GM19455 (cell line): ENCODE data around the gene STARD9.
"Not testable (repeated sequence)": the region's sequence is repeated elsewhere in the genome, so short reads cannot be mapped to it uniquely, and the experiment has no call there.

Experiments
- ATAC-seq: cut with Tn5 transposase; IDR thresholded peaks from one replicate; pipeline ENCODE4 v1.9.1; 2021; ENCODE audit not compliant: unreplicated experiment

Gene STARD9

DNA sequence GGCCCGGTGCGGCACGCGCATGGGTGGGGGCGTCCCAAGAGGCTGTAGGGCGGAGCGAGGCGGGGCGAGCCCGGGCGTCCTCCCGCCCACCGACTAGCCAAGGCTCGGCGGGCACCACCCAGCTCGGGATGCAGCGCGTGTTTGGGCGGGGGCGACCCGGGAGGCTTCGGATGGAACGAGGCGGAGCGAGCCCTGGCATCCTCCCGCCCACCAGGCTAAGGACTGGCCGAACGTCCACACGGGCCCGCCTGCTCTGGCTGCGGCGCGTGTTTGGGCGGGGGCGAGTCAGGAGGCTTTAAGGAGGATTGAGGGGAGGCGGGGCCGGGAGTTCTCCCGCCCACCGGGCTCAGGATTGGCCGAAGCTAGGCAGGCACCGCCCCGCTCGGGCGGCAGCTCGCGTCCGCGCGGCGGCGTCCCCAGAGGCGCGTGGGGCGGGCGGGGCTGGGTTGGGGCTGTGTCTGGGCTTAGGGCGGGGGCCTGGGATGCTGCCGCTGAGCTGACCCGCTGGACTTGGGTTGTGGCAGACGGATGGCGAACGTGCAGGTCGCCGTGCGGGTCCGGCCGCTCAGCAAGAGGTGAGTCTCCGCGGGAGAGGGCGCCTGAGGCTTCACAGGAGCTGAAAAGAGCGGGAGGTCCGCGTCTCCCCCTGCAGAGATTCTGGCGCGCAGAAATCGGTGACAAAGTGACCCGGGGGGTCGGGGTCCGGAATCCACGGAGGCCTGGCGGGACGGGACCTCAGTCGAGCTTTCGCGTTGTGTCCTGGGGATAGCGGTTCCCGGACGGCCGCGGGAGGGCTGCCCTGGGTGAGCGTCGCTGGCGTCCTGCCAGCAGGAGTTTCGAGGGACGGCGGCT is at the start of gene STARD9:
Gene STARD9, plus strand, starts transcription at position 419 of the 852 bp plus-strand sequence. Its CDS starts 110 bp downstream, at position 529.
- ATAC-seq: peak; percentile 91

DNA sequence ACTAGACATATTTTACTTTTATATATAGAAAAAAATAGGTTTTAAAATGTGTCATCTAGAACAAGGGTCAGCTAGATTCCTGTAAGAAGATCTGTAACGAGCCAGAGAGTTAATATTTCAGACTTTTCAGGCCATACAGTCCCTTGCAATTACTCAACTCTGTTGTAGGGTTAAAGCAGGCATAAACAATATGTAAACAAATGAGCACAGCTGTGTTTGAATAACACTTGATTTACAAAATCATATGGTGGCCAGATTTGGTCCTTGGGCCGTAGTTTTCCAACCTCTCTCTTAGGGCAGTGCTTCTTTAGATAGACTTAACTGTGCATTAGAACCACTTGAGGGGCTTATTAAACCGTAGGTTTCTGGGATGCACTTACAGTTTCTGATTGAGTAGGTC is 46.4 kb upstream of the STARD9 start:
- no peak for ATAC-seq

DNA sequence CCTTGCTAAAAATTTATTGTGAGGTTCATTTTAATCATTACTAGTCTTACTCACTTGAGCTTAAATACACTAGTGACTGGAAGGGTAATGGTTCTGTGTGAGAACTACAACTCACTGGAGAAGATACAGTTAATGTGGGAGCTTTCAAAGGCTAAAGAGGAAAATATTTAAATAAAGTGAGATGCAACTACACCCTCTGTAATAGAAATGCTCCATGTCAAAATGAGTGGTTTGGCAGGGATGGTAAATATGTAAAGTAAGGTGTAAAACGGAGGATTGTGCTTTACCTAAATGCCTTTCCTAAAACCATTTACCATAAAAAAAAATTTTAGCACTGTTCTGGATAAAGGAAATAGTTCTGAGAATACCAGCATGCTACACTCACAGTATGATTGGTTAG is 42.2 kb upstream of the STARD9 start:
- ATAC-seq: no peak

DNA sequence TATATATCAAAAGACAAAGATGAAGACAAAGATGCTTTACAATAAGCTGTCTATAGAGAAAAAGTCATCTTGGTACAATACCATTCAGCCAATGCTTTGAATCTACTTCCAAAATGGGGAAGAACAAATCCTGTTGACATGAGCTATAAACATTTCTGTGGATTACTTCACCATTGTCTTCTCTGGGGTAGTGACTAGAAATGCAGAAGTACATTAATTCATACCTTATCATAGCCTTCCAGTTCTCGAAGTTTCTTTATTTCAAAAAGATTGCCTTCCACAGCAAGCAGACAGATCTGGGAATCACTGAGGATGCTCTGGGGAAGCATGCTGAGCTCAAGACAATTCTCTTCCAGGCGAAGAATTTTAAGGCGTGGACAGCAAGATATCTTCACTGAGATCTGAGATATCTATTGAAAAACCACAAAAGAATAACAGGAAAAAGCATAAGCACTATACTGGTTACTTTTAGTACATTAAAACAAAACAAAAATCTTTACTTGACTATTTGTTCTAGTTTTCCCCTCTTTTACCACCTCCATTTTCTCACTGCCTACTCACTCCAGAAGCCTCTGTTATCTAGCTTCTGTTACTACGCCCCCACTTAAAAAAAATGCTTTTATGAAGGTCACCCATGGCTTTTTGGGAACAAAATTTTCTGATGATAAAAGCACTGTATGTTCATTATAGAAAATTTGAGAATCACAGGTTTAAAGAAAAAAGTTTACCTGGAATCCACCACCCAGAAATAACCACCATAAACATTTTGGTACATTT is 30.4 kb upstream of the STARD9 start:
- no peak for ATAC-seq

DNA sequence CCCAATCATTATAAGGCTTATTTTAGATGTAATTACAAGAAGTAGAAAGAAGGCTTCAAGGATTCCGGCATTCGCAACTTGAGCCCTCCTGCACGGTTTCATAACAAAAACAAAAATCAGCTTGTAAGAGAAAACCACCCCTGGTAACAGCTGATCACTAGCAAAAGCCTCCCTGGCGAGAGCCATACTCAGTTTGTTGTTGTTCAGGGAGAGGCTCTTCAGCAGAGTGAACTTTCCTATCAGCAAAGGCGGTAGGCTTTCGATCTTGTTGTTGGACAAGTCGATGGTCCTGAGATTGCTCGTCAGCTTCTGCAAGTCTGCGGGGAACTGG is 27.5 kb upstream of the STARD9 start:
- peak; percentile 6 for ATAC-seq

GRCh38 chr15:42548249-42549031 is 27.0 kb upstream of the STARD9 start, which contains the start of the genes HAUS2 and LRRC57:
HAUS2 (plus strand) TSS chr15:42548838; CDS start chr15:42548873, 35 bp downstream.
LRRC57 (minus strand) TSS chr15:42548793; CDS start chr15:42548434, 359 bp downstream.
- peak; percentile 77 for ATAC-seq

DNA sequence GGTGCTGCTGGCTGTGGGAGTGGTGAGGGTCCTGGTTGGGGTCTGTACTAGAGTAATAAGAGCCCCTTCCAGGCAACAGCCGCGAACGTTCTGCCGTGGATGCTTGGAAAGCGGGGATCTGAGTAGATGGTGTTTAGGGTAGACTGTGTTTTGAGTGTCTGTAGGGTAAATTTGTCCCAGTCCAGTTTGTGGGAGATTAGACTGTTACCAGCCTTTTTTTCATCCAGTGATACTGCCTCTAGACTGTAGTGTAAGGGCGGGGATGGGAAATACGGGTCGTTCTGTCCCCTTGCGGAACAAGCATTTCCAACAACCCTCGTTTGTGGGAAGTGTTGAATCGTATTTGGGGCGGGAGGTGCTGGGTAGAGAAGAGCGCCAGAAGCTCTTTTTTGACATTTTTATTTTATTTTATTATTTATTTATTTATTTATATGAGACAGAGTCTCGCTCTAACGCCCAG is 26.3 kb upstream of the STARD9 start:
- ATAC-seq: peak; percentile 21

DNA sequence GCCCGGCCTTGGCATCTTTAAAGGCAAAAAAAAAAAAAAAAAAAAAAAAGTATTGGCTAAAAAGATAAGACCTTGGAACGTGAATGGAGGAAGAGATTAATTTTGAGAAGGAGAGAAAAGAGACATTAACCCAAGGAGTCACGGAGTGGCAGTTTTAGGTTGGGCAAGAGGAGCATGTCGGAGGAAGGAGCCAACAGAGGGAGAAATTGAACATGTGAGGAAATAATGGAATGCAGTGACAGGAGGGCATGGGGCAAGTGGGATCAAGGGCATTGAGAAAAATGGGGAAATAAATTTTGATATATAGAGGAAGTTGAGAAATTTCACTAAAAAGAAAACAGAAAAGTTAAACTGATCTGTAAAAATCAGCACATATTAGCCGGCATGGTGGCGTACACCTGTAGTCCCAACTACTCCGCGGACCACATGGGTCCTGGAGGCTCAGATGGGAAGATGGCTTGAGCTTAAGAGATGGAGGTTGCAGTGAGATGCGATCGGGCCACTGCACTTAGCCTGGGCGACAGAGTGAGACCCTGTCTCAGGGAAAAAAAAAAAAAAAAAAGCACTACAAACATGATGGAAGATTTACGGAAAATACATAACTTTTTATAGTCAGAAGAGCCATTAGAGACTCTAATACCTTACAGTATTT is 25.5 kb upstream of the STARD9 start:
- no peak for ATAC-seq

- ATAC-seq: no peak
These were observed 21.9 kb upstream of the STARD9 start for GRCh38 chr15:42553554-42553953.

GRCh38 chr15:42556550-42557207 is 18.7 kb upstream of the STARD9 start:
- ATAC-seq: not testable (repeated sequence)

GRCh38 chr15:42558739-42559138 is 16.7 kb upstream of the STARD9 start:
- no peak for ATAC-seq

DNA sequence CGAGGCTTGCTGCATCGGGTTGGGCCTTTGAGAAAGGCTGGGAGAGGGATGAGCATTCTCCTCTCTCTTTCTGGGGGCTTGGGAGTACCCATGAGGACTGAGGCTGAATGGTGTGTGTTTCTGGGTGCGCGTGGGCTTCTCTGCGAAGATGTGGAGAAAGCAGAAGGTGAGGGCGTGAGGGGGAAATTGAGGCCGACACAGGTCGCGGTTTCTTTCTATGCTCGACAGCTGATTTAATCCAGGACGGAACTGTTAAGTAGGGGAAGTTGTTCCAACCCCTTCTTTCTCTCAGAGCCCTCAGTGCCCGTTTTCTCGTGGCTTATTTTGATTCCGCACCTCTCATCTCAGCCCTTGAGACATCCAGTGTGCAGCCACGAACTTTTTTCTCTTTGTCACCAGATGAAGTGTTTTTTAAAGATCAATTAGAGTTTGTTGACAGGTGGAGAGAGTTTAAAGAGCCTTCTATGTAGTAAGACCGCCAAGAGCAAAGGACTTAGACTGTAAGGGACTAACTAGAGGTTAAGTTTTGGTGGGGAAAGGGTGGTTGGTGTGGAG is 711 bp downstream of the STARD9 start:
- no peak for ATAC-seq

GRCh38 chr15:42576776-42577175 is 1.4 kb downstream of the STARD9 start:
- ATAC-seq: no peak

DNA sequence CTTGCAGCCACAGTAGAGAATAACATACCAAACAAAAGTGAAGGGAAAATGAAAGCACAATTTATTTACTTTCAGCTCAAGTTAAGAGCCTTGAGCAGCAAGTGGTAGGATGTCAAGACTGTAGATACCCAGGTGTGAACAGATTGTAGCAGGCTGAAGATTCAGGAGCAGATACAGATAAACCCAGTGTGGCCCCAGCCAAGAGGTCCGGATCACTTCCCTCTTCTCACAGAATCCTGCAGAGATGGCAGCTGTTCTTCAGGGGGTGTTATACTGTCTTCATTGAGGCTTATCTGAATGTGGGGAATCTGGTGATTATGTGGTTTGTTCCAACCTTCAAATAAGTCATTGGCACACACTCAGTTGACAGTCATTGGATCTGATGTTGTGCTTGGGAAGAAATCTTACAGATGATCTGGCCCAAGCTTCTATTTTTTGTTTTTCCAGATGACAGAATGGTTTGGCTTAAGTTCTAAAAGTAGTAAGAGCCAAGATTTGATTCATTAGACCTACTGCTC is 2.2 kb downstream of the STARD9 start:
- no peak for ATAC-seq

DNA sequence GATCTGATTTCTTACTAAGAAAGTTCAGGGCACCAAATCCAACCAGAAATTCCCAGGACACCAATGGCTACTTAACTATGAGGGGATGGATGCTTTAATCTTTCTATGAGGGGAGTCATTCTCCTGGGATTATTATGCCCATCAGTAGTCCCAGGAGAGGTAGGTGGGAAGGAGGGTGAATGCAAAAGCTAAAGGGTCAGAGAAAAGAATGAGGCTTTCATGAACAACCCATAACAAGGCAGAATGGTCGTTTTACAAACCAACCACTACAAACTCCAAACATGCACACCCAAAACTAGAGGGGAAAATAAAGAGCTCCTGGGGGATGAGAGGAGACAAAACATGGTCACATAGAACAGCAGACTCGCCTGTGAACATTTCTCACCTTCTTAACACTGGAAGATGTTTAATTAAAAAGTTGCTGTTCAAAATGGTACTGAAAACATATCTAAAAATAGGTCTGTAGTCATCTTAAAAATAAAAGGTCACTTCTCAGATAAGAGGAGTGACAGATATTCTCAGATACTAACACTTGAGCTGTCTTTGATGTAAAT is 3.7 kb downstream of the STARD9 start:
- ATAC-seq: no peak

DNA sequence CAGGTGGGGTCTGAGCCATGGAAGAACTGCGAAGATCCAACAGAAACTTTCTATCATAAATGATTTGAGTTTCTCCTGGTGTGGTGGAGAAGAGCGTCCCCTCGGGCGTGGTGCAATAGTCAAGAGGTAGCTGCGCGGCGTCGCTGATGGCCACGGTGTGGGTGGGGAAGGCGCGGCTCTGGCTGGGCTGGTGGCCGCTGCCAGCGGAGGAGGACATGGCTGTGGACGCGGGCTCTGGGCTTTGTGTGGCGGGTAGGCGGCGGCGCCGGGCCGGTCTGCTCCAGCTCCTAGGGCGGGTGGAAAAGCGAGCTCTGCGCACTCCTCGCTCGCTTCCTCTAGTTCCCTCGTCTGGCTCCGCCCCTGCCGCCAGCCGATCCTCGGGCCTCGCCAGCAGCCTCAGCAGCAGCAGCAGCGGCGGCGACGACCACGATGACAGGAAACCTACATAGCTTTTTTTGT is 5.9 kb downstream of the STARD9 start:
- peak; percentile 68 for ATAC-seq

GRCh38 chr15:42582569-42583375 is 7.4 kb downstream of the STARD9 start:
- no peak for ATAC-seq

GRCh38 chr15:42584031-42584765 is 8.8 kb downstream of the STARD9 start:
- ATAC-seq: no peak
